WTC11 (cell line): Measurements from ENCODE around the gene NPFFR2. TPM values are rescaled to one million over a fixed set of nuclear protein-coding genes. Genes with fewer than 3 reads are reported as not detected.

Experiments
- ATAC-seq: fragments of 200-7000 bp; cut with Tn5 transposase; 2 replicates; pipeline ENCODE4 v1.10.0; 2021; ENCODE audit warnings: mild to moderate bottlenecking, moderate library complexity
- CTCF ChIA-PET: fragments of 300-600 bp; sonication (Branson Sonifier 250); formaldehyde crosslinking; loops from one replicate; lab custom pipeline; 2021; ENCODE audit warnings: antibody characterized with exemption; lab: Charles Lee
- POLR2A ChIA-PET: fragments of 350-600 bp; sonication (Branson Sonifier 250); formaldehyde crosslinking; loops from one replicate; lab custom pipeline; 2021; ENCODE audit warnings: antibody characterized with exemption; lab: Charles Lee
- DNase-seq: peaks from one replicate; pipeline ENCODE4 v3.0.0; 2021; ENCODE audit warnings: low spot score
- H3K27ac Mint-ChIP-seq: 2 replicates; pipeline ENCODE4 v1.8.0; 2021; ENCODE audit warnings: mixed read lengths
- H3K27me3 Mint-ChIP-seq: 2 replicates; pipeline ENCODE4 v1.8.0; 2021; ENCODE audit warnings: low read depth, mild to moderate bottlenecking, moderate library complexity, mixed read lengths
- H3K36me3 Mint-ChIP-seq: 2 replicates; pipeline ENCODE4 v1.8.0; 2021; ENCODE audit warnings: mixed read lengths
- H3K4me1 Mint-ChIP-seq: 2 replicates; pipeline ENCODE4 v1.8.0; 2022; ENCODE audit warnings: mixed read lengths
- H3K4me3 Mint-ChIP-seq: 2 replicates; pipeline ENCODE4 v1.8.0; 2021; ENCODE audit warnings: mild to moderate bottlenecking, moderate library complexity, mixed read lengths
- H3K9me3 Mint-ChIP-seq: 2 replicates; pipeline ENCODE4 v1.8.0; 2021; ENCODE audit warnings: mixed read lengths
- CTCF ChIP-seq: fragments of 200-600 bp; IDR thresholded peaks from 2 replicates; pipeline ENCODE4 v1.8.0; 2022; ENCODE audit warnings: antibody characterized with exemption
- ESRRA ChIP-seq: sonication (generic); formaldehyde crosslinking; IDR thresholded peaks from 2 replicates; pipeline ENCODE4 v1.8.1; 2022; ENCODE audit warnings: mild to moderate bottlenecking, missing genetic modification reagents, borderline replicate concordance
- FOXJ3 ChIP-seq: sonication (generic); formaldehyde crosslinking; IDR thresholded peaks from 2 replicates; pipeline ENCODE4 v1.9.0; 2021; ENCODE audit warnings: missing genetic modification reagents, mild to moderate bottlenecking, borderline replicate concordance
- FOXP4 ChIP-seq: sonication (generic); formaldehyde crosslinking; IDR thresholded peaks from 2 replicates; pipeline ENCODE4 v1.8.0; 2022; ENCODE audit warnings: mild to moderate bottlenecking, missing genetic modification reagents
- IRF1 ChIP-seq: sonication (generic); formaldehyde crosslinking; IDR thresholded peaks from 2 replicates; pipeline ENCODE4 v1.8.0; 2023; ENCODE audit warnings: missing genetic modification reagents
- IRF2 ChIP-seq: sonication (generic); formaldehyde crosslinking; IDR thresholded peaks from 2 replicates; pipeline ENCODE4 v1.8.0; 2022; ENCODE audit warnings: low read depth, missing genetic modification reagents, borderline replicate concordance
- NR3C1 ChIP-seq: sonication (generic); formaldehyde crosslinking; conservative IDR thresholded peaks from 2 replicates; pipeline ENCODE4 v1.8.1; 2023; ENCODE audit warnings: low read depth, mild to moderate bottlenecking, missing genetic modification reagents
- PREB ChIP-seq: sonication (generic); formaldehyde crosslinking; IDR thresholded peaks from 2 replicates; pipeline ENCODE4 v1.8.1; 2022; ENCODE audit warnings: mild to moderate bottlenecking, missing genetic modification reagents, moderate library complexity, borderline replicate concordance
- PRRX2 ChIP-seq: fragments of 250-450 bp; sonication (Bioruptor Pico); IDR thresholded peaks from 2 replicates; pipeline ENCODE4 v1.8.0; 2021; ENCODE audit warnings: mild to moderate bottlenecking
- STAT6 ChIP-seq: sonication (generic); formaldehyde crosslinking; conservative IDR thresholded peaks from 2 replicates; pipeline ENCODE4 v1.8.1; 2023; ENCODE audit warnings: mild to moderate bottlenecking, low read depth, missing genetic modification reagents, moderate library complexity
- USF2 ChIP-seq: sonication (generic); formaldehyde crosslinking; IDR thresholded peaks from 2 replicates; pipeline ENCODE4 v1.8.1; 2023; ENCODE audit warnings: mild to moderate bottlenecking, missing genetic modification reagents, moderate library complexity
- ZNF263 ChIP-seq: sonication (generic); formaldehyde crosslinking; IDR thresholded peaks from 2 replicates; pipeline ENCODE4 v1.8.1; 2022; ENCODE audit warnings: low read depth, mild to moderate bottlenecking, moderate library complexity, missing genetic modification reagents
- ZNF281 ChIP-seq: sonication (generic); formaldehyde crosslinking; IDR thresholded peaks from 2 replicates; pipeline ENCODE4 v1.8.0; 2023; ENCODE audit warnings: mild to moderate bottlenecking, missing genetic modification reagents
- ZNF423 ChIP-seq: fragments of 250-450 bp; sonication (Bioruptor Pico); IDR thresholded peaks from 2 replicates; pipeline ENCODE4 v2.1.2; 2022; ENCODE audit warnings: mild to moderate bottlenecking, moderate library complexity
- ZNF532 ChIP-seq: fragments of 250-450 bp; sonication (Bioruptor Pico); IDR thresholded peaks from 2 replicates; pipeline ENCODE4 v1.9.0; 2021; ENCODE audit warnings: mild to moderate bottlenecking, borderline replicate concordance
- total RNA-seq: library from RNA; stranded (reverse); gene quantifications from 3 replicates; pipeline ENCODE4 v1.2.3, GENCODE V29; 2021

Gene NPFFR2
- total RNA-seq, 1 experiment from 2014 or later, result 3.0 TPM

GRCh38 chr4:72186714-72187113 lies 154.9 kb downstream of the NPFFR2 start (continued):
- no peak for TF ChIP-seq PRRX2 (CRISPR knock-in tag)
- TF ChIP-seq STAT6, result no peak
- TF ChIP-seq FOXJ3, result no peak
- TF ChIP-seq, all 79 proteins: peak for 0

GRCh38 chr4:72194046-72194445 lies 162.2 kb downstream of the NPFFR2 start:
- Mint-ChIP-seq H3K27me3 (no peaks in the 10 kb centered on the region), H3K4me1 (no peaks in the 10 kb centered on the region), H3K4me3 (no peak overlapping the region), H3K9me3 (peaks cover 32% of the 10 kb centered on the region), H3K27ac (no peak overlapping the region), H3K36me3 (peaks cover 20% of the 10 kb centered on the region)
- ATAC-seq (no peak), DNase-seq (no peak)
- ChIA-PET POLR2A (no interaction called here), CTCF (no interaction called here)
- TF ChIP-seq PREB (no peak), IRF2 (no peak), ZNF423 (CRISPR knock-in tag) (no peak), ZNF263 (no peak), FOXP4 (no peak), ZNF281 (CRISPR knock-in tag) (no peak), ZNF532 (no peak), USF2 (CRISPR knock-in tag) (no peak), ESRRA (CRISPR knock-in tag) (no peak), NR3C1 (CRISPR knock-in tag) (no peak), IRF1 (CRISPR knock-in tag) (no peak), CTCF (no peak)
